GM21515 (cell line): ENCODE data around the gene TP73.

Experiments used
- ATAC-seq: cut with Tn5 transposase; IDR thresholded peaks from one replicate; pipeline ENCODE4 v1.9.1; 2021; ENCODE audit not compliant: unreplicated experiment

TP73 gene

DNA sequence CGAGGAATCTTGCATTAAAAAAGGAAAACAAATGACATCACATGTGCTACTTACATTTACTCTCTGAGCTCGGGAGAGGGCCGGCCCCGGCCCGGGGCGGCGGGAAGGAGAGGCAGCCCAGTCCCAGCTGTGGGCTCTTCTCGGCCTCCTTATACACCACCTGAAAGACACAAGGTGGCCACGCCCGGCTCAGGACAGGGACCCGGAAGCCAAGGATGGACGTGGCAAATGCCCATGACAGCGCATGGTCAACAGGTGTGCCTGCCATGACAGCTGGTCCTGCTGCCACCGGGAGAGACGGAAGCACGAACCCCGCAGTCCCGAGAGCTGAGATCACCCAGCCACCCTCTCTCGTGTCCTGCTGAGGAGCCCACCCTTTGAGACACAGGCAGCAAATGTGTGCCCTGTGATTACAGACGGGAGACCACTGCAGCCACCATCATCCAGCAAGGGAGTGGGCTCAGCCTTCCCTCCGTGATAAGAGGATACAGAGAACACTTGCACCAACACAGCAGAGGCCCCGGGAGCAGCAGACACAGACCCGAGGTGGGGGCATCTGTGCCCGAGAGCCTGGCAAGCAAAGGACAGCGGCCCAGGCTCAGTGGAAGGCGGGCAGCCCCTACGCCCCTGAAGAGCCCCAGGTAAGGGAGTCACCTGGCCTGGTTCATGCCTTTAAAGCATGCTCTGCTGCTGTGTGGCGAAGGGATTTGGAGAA is 18.8 kb upstream of the TP73 start:
- no peak for ATAC-seq

DNA sequence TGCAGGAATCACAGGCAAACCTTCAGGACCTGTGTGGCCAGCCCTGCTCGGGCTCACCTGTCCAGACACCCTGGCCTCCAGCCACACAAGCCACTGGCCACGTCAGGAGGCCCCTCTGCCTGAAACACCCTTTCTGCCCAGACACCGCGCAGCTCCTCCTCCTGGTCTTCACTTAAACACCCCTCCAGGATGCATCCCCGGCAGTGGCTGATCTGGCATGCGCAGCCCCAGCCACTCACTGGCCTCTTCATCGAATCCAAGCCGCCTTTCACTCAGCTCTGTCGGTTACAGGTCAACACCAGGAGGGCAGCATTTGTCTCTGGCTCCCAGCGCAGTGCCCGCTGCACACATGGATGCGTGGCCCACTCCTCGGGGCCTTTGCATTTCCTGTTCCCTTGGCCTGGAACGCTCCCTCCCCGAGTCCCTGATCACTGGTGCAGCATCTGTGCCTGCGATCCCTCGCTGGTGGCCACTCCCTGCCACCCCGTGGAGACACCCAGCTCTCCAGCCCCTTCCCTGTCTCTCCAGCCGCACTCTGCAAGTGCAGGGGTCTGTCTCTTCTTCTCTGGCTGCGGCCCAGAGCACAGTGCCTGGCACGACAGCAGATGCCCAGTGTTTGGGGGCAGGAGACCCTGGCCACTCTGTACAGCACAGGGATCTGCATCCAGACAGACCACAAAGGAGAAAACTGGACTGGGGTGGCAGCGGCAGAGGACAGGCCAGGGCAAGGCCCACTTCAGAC is 18.1 kb upstream of the TP73 start:
- ATAC-seq = no peak

DNA sequence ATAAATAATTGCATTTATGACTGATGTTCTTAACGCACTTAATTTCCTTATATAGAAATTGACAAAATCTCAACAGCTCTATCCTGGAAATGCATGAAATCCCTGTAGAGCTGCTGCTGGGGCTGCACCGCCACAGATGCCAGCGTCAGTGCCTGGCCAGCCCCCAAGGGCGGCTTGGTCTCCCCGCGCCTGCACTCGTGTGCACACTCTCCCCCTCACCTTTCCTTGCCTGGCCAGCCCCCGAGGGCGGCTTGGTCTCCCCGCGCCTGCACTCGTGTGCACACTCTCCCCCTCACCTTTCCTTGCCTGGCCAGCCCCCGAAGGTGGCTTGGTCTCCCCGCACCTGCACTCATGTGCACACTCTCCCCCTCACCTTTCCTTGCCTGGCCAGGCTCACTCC is 16.2 kb upstream of the TP73 start:
- ATAC-seq = no peak

DNA sequence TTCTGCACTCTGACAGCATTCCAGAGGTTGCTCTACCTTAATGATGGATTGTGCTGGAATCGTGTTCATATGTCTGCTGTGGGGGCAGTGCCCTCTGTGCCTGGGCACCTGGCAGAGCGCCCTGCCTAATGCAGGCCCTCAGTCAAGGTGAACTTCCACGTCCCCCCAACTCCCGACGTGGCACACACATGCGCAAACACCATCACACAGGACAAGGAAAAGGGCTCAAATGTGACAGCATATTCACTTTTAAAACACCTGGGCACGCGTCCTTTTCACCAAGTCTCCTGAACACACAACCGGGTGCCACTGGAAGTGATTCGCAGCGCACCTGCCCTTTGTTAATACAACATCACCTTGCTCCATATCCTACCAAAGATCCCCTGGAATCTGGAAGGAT is 15.8 kb upstream of the TP73 start:
- ATAC-seq = no peak

GRCh38 chr1:3638027-3638426 is 14.3 kb upstream of the TP73 start:
- no peak for ATAC-seq

GRCh38 chr1:3638676-3639075 is 13.6 kb upstream of the TP73 start:
- ATAC-seq = no peak

DNA sequence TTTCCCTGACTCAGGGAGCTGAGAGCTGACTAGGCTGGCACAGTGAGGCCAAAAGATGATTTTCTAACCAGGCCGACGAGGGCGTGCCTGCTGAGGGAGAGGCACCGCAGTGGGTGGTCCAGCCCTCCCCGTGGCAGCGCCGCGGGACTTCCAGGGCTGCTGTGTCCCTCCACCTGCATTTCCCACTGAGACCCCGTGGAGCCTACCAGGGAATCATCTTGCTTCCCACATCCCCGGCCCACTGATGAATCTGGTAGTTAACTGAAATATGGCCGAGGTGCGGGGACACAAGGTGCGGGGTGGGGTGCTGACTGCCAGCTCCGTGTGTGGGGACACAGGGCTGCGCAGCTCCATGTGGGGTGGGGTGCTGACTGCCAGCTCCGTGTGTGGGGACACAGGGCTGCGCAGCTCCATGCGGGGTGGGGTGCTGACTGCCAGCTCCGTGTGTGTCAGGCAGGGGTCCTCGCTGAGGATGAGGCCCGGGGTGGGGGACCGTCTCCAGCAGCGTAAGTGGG is 12.9 kb upstream of the TP73 start:
- ATAC-seq = no peak

GRCh38 chr1:3640121-3640837 is 12.0 kb upstream of the TP73 start:
- ATAC-seq = no peak

DNA sequence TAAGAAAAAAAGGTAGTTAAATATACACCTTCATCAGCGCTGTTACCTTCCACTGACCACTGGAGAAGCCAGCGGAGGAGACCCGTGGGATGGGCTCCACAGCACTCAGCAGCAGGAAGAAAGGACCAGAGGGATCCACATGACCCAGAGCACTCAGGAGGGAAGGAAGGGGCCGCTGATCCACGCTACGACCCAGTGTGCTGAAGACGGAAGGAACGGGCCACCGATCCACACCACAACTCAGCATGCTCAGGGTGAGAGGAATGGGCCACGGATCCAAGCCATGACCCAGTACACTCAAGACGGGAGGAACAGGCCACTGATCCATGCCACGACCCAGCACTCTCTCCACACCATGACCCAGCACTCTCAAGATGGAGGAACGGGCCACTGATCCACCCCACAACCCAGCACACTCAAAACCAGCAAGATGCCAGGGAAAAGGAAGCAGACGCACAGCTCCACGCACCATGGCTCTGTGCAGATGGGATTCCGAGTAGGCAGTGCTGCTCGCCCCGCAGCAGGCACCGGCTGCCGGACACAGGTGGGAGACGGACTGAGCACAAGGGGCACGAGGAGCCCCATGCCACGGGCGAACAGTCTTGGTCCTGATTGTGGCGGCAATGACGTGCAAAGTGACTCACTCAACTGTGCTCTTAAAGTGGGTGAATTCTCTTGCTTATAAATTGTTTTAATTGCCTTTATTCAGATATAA is 11.1 kb upstream of the TP73 start:
- ATAC-seq = no peak

- no peak for ATAC-seq
Observed at GRCh38 chr1:3641816-3642215, 10.5 kb upstream of the TP73 start.

GRCh38 chr1:3642919-3643675 is 9.2 kb upstream of the TP73 start:
- no peak for ATAC-seq

DNA sequence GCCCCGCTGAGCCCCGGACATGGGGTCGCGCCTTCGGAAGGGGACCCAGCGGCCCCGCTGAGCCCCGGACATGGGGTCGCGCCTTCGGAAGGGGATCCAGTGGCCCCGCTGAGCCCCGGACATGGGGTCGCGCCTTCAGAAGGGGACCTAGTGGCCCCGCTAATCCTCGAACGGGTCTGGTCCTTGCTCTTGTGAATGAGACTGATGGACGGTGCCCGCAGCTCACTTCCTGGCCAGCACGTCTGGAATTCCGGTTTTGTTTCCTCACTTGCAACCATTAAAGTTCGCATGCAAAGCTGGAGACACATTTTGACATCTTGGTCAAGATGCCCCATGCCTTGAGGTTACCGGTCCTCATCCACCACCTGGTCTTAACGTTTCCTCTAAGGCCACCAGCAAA is 8.0 kb upstream of the TP73 start:
- ATAC-seq = no peak

DNA sequence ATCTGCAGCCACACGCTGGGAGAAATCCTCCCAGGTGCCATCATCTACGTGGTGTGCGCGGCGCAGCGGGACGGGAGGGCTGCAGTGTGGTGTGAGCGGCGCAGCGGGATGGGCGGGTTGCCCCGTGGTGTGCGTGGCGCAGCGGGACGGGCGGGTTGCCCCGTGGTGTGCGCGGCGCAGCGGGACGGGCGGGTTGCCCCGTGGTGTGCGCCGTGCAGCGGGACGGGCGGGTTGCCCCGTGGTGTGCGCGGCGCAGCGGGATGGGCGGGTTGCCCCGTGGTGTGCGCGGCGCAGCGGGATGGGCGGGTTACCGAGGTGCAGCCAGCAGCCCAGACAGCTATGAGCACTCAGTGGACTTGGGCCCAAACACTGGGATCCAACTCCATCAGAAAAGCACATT is 7.1 kb upstream of the TP73 start:
- no peak for ATAC-seq

DNA sequence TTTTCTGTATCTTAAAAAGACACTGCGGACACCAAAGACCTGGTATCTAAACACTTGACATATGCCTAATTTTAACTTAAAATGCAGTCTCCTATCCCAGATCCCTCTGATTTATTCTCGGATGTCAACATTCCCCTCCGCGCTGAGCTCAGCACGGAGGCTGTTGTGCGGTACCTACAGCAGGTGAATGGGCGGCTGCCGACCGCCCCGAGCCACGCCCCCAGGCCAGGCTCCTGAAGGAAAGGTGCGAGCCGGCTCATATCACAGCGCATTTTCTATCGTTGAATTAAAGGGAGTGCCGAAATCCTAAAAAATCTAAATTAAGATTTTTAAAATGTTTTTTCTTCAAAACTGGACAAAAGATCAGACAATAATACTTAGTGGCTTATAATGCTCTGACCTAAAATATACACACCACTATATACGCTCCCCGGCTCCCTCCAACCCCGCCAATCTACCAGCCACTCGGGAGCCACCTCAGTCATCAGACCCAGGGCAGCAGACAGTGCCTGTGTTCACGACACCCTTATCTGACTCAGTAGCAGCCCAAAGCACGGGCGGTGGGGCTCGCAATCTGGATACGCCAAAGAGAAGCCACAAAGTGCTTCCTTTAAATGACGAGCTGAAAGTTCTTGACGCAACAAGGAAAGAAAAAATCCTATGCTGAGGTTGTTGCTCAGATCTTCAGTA is 6.5 kb upstream of the TP73 start:
- no peak for ATAC-seq

DNA sequence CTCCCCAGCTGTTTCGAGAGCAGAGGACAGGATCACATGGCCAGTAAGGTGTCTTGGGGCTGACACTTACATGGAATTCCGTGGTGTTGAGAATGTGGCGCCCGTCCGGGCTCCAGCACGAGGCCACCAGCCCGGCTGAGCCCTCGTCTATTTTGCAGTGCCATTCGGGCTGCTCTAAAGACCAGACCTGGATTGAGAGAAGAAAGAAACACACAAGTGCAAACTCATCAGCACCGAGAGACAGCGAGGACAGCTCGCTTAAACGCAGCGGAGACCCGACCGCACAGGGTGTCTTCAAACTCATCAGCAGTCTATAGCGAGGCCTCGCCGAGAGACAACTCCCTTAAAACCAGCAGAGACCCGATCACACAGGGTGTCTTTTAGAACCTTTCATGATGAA is 5.7 kb upstream of the TP73 start:
- no peak for ATAC-seq

GRCh38 chr1:3649342-3650247 is 2.7 kb upstream of the TP73 start, which contains the start of gene WRAP73:
Gene WRAP73 (minus strand): TSS chr1:3650103. CDS start chr1:3649999, 104 bp downstream.
- ATAC-seq = peak; percentile 68

DNA sequence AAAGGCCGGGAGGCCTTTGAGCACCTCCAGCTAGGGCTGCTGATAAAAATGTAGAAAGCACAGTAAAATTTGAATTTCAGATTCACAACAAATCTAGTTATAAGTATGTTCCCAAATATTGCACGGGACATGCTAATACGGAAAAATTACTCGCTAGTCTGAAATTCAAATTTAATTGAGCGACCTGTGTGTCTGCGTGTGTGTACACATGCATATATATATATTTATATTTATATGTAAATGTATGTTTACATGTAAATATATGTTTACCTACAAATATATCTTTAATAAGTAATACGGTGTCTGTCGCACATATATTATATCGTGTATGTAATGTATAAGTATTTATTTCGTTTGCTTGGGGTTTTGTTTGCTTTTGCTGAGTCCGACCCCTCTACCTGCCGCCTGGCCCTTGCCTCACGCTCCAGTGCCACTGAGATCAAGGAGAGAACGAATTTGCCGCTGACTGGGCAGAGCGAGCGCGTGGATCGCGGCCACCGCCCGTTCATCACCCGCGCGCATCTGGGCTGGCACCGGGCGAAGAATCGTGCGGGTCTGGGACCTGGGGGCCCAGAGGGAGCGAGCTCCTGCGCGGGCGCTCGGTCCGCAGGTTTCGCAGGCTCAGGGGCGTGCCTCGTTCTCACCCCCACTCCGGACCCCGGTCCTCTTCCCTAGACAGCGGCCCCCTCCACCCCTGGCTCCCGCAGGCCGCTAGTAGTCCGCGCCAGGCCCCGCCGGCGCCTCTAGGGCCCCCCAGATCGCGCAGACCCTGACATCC is 1.9 kb upstream of the TP73 start:
- ATAC-seq = no peak
